Measurements from ENCODE around the gene YWHAQ.

- TF ChIP-seq POLR2A (IDR thresholded peaks at IDR 0.05): no peak
- no peak for TF ChIP-seq CTCF (IDR thresholded peaks at IDR 0.05 in 4 of 5, conservative IDR thresholded peaks at IDR 0.05 in 1 of 5)
Observed at GRCh38 chr2:9640403-9641104, 9.8 kb upstream of the YWHAQ start.

Data from gastrocnemius medialis (tissue), 4 donors.